Omental fat pad (tissue), 4 donors: ENCODE measurements around the gene CABLES2. TPM values are rescaled to one million over a fixed set of nuclear protein-coding genes. Genes with fewer than 3 reads are reported as not detected.

Experiments
- ATAC-seq: fragments of 150-250 bp; one replicate; pipeline ENCODE4 v1.9.1; 2016; ENCODE audit warnings: mild to moderate bottlenecking, moderate library complexity; ENCODE audit not compliant: low FRiP score
- DNase-seq: peaks from one replicate; pipeline ENCODE4 v3.0.0-alpha.2; 2019; ENCODE audit warnings: low spot score
- total RNA-seq, 4 donors: library from RNA; depleted of rRNA; stranded (reverse); fragments of >200 nt; gene quantifications; one replicate each; pipeline ENCODE4 v1.1.0, GENCODE V29; 2016
- TF ChIP-seq, protein P1 (sequence below), 3 donors: fragments of 450-650 bp; IDR thresholded peaks; one replicate each; pipeline ENCODE4 v1.5.1; 2016 to 2017; ENCODE audit warnings: antibody characterized with exemption in 3 of 3, mild to moderate bottlenecking in 3 of 3, moderate library complexity in 2 of 3

Gene CABLES2
- total RNA-seq, 4 donors from 2014 or later = 1.5 to 2.8 (median 2.5) TPM

DNA sequence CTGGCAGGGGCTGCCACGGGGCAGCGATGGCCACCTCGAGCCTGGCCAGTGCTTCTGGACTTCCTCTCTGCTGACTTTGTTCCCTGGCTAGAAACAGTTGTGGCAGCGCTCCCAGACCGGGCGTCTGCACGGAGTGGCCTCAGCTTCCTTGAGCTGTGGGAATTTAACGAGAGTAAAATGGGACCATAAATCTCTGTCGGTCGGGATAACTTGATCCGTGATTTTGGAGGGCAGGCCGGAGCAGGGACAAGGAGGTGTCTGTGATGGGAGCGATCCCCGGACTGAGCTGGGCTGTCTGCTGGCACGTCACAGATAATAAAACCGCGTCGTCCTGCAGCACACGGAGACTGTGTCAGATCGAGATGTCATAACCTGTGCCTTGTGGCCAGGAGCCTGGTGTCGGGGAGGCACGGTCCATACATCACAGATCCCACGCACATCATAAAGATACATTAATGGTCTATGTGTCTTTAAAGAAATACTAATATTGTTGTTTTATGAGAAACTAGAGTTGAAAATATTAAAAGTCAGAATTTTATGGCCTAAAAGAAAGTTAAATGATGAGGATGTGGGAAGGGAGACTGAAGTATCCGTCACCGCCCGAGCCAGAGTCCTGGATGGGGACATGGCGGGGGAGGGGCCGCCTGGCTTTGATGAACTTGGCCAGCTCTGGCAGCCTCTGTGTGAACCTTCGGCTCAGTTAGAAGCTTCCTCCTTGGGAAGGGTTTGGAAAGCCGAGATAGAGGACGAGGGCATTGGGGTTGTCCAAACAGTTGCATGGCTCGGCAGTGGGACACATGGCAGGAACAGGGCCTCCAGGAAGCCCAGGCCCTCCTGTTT lies 26.8 kb upstream of the CABLES2 start:
- TF ChIP-seq, protein P1, sequence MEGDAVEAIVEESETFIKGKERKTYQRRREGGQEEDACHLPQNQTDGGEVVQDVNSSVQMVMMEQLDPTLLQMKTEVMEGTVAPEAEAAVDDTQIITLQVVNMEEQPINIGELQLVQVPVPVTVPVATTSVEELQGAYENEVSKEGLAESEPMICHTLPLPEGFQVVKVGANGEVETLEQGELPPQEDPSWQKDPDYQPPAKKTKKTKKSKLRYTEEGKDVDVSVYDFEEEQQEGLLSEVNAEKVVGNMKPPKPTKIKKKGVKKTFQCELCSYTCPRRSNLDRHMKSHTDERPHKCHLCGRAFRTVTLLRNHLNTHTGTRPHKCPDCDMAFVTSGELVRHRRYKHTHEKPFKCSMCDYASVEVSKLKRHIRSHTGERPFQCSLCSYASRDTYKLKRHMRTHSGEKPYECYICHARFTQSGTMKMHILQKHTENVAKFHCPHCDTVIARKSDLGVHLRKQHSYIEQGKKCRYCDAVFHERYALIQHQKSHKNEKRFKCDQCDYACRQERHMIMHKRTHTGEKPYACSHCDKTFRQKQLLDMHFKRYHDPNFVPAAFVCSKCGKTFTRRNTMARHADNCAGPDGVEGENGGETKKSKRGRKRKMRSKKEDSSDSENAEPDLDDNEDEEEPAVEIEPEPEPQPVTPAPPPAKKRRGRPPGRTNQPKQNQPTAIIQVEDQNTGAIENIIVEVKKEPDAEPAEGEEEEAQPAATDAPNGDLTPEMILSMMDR (IDR thresholded peaks at IDR 0.05) = no peak
- no peak for ATAC-seq
- DNase-seq = no peak

DNA sequence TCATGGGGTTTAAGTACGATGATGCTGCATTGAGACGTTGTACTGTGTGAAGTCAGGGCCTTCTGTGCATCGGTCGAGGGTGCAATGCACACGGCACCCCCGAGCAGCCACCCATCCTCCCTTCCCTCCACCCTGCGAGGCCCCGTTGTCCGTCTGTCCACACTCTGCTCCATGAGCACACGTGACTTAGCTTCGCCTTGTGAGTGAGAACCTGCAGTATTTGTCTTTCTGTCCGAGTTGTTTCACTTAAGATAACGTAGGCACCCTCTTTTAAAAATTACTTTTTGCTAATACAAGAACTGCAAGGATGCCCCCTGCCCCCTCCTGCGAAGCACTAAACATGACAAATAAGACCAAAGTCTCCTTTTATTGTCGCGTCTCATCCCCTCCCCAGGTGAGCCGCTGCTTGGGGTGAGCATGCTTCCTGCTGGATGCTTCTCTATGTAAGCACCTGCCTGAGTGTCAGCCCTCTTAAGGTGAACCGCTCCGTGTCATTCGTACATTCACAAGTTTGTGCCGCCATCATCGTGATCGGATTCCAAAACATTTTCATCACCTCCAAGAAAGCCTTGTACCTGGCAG lies 23.9 kb upstream of the CABLES2 start:
- TF ChIP-seq, protein P1 (IDR thresholded peaks at IDR 0.05) = no peak
- ATAC-seq (no peak), DNase-seq (no peak)

DNA sequence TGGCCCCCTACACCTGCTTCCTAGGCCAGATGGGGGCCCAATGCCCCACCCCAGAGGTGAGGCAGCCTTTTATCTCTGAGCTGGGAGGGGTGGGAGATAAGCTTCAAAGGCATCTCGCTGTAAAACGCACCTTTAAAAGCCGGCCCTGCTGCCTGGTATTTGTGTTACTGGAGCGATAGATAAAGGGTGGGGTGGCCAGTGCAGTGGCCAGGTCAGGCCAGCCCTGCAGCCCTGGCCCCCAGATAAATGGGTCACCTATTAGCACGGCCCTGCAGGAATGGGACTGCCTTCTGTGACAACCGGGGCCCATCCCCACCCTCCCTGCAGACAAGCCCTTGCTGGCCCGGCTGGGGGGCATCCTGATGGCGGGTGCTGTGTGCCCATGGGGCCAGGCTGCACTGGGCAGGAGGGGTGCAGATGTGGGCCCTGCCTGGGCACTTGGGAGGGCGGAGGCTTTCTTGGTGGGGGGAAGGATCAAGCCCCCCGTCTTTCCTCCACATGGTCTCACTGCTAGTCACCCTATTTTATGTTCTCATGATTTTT lies 23.3 kb upstream of the CABLES2 start:
- no peak for DNase-seq
- TF ChIP-seq, protein P1 (IDR thresholded peaks at IDR 0.05) = no peak
- no peak for ATAC-seq

DNA sequence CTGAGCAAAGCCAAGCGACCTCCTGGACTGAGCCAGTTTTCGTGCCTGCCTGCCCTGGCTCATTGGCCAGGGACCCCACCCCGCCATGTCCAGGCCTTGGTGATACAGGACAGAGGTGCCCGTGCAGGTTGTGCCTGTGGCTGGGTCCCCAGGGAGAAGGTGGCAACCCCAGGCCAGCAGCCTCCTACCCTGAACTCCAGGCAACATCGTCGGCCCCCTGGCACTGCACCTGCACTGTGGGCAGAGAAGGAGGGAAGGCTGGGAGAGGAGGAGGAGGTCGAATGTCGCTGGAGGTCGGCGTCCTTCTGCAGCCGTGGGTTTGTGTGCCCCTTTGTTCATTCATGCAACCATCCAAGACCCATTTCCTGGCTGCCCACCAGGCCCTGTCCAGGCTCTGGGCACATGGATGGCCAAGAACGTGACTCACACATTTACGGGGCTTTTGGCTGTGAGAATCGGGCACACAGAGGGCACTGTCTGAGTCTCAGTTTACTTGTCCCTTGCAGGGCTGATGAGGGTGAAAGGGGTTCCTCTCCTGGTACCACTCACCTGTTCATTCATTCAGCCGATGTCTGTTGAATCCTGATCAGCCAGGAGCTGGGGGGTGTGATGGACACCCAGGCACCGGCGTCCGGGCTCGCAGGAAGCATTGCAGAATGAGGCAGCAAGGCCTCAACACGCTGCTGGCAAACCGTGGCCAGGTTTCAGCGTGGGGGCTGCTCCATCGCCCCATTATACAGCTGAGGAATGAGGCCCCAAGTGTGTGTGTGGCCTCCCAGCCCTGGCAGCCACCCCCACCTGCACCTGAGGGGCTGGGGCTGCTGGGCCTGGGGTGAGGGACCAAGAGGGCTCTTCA lies 22.6 kb upstream of the CABLES2 start:
- no peak for DNase-seq
- ATAC-seq = no peak
- TF ChIP-seq, protein P1 (IDR thresholded peaks at IDR 0.05) = no peak

DNA sequence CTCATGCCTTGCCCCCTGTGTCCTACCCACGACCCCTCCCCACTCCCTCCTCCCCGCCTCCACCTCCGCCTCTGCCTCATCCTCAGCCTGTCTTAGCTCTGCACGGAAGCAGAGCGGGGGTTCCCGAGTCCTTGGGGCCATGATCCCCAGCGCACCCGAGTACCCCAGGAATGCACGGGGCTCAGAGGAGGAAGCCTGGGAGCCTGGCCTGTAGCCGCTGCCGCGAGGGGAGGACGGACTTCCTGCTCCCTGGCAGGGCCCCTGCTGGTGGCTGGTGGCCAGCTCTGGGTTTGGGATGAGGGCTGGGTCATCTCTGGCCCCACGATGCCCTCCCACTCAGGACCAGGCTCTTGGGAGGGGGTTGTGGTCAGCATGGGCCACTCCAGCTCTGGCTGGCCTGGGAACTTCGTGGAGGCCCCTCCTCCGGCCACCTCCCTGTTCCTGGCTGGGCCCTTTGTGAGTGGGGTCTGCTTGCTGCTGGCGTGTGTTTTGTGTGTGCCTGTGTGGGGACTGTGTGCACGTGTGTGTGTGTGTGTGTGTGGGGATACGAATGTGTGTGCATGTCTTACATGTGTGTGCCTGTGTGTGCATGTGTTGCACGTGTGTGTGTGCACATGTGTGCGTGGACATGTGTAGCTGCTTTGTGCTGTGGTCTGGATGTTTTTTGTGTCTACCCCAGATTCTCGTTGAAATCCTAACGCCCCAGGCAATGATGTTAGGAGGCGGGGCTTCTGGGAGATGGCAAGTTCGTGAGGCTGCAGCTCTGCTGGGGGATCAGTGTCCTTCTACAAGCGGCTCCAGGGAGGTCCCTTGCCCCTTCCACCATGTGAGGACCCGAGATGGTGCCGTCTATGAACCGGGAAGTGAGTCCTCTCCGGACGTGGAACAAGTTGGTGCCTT lies 21.6 kb upstream of the CABLES2 start:
- ATAC-seq = no peak
- TF ChIP-seq, protein P1 (IDR thresholded peaks at IDR 0.05) = no peak
- no peak for DNase-seq

DNA sequence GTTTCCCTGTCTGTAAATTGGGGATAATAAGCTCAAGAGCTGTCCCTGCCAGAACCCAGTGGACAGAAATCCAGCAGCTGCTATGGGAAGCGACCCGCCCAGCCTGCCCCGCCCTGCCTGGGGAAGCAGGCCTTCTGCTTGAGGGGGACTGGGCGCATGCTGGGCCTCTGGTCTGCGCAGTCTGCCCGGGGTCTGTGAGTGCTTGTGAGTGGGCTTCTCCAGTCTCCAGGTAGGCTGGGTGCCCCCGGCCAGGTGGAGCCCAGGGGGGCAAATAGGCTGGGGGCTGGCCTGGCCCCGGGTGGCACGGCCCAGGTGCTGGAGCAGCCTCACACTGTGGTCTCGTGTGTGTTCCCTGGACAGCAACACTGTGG lies 20.9 kb upstream of the CABLES2 start:
- TF ChIP-seq, protein P1 (IDR thresholded peaks at IDR 0.05) = no peak

More for the DNA sequence above, 20.9 kb upstream of the CABLES2 start:
- DNase-seq (no peak), ATAC-seq (no peak)
